Thoracic aorta (tissue), 2 donors: ENCODE results near the gene IFNG-AS1. TPM values are rescaled to one million over a fixed set of nuclear protein-coding genes. Genes with fewer than 3 reads are reported as not detected.

ENCODE experiments used
- ATAC-seq: fragments of 150-250 bp; one replicate; pipeline ENCODE4 v1.8.0; 2017; ENCODE audit warnings: low read depth; ENCODE audit not compliant: insufficient number of reproducible peaks, low FRiP score
- DNase-seq: peaks from one replicate; pipeline ENCODE4 v3.0.0-alpha.2; 2020; ENCODE audit warnings: low spot score
- H3K27ac ChIP-seq, 2 donors: fragments of 200-600 bp; sonication (generic); 1 replicate in 1 of 2; 2 replicates in 1 of 2; pipeline ENCODE4 v1.5.1; 2016; ENCODE audit warnings: mild to moderate bottlenecking in 2 of 2, moderate library complexity in 2 of 2
- H3K27me3 ChIP-seq: fragments of 200-600 bp; sonication (generic); replicated peaks from 2 replicates; pipeline ENCODE4 v1.6.0; 2016; ENCODE audit warnings: mild to moderate bottlenecking; ENCODE audit not compliant: insufficient read depth
- H3K36me3 ChIP-seq: fragments of 200-600 bp; sonication (generic); one replicate; pipeline ENCODE4 v1.5.1; 2016
- H3K4me1 ChIP-seq, 2 donors: fragments of 200-600 bp; sonication (generic); 1 replicate in 1 of 2; 2 replicates in 1 of 2; pipeline versions ENCODE4 v1.5.1 to v1.6.0; 2016; ENCODE audit warnings: low read depth in 2 of 2, mild to moderate bottlenecking in 1 of 2; ENCODE audit not compliant: control insufficient read depth in 1 of 2
- H3K4me3 ChIP-seq: fragments of 200-600 bp; sonication (generic); 2 replicates; pipeline ENCODE4 v1.5.1; 2016; ENCODE audit warnings: mild to moderate bottlenecking
- H3K9me3 ChIP-seq: fragments of 200-600 bp; sonication (generic); 2 replicates; pipeline ENCODE4 v1.5.1; 2016
- total RNA-seq, 2 donors: library from RNA; depleted of rRNA; stranded (reverse); fragments of >200 nt; gene quantifications; one replicate each; pipeline versions ENCODE4 v1.1.0 to v1.2.3, GENCODE V29; 2016
- TF ChIP-seq, protein P1 (sequence below): fragments of 200-600 bp; sonication (generic); IDR thresholded peaks from one replicate; pipeline ENCODE4 v1.5.1; 2019; ENCODE audit warnings: antibody characterized with exemption

IFNG-AS1 gene
- total RNA-seq, 2 donors from 2014 or later = 0.92 TPM; not detected in 1

GRCh38 chr12:67966560-67966959 lies 22.7 kb upstream of the IFNG-AS1 start:
- H3K4me1 ChIP-seq = no peaks in the 10 kb centered on the region
- no peak for ATAC-seq
- no peaks in the 10 kb centered on the region for H3K36me3 ChIP-seq
- no peak overlapping the region for H3K4me3 ChIP-seq
- TF ChIP-seq, protein P1, sequence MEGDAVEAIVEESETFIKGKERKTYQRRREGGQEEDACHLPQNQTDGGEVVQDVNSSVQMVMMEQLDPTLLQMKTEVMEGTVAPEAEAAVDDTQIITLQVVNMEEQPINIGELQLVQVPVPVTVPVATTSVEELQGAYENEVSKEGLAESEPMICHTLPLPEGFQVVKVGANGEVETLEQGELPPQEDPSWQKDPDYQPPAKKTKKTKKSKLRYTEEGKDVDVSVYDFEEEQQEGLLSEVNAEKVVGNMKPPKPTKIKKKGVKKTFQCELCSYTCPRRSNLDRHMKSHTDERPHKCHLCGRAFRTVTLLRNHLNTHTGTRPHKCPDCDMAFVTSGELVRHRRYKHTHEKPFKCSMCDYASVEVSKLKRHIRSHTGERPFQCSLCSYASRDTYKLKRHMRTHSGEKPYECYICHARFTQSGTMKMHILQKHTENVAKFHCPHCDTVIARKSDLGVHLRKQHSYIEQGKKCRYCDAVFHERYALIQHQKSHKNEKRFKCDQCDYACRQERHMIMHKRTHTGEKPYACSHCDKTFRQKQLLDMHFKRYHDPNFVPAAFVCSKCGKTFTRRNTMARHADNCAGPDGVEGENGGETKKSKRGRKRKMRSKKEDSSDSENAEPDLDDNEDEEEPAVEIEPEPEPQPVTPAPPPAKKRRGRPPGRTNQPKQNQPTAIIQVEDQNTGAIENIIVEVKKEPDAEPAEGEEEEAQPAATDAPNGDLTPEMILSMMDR = no peak
- H3K27ac ChIP-seq = no peak overlapping the region
- H3K9me3 ChIP-seq = no peaks in the 10 kb centered on the region
- no peaks in the 10 kb centered on the region for H3K27me3 ChIP-seq
- no peak for DNase-seq

DNA sequence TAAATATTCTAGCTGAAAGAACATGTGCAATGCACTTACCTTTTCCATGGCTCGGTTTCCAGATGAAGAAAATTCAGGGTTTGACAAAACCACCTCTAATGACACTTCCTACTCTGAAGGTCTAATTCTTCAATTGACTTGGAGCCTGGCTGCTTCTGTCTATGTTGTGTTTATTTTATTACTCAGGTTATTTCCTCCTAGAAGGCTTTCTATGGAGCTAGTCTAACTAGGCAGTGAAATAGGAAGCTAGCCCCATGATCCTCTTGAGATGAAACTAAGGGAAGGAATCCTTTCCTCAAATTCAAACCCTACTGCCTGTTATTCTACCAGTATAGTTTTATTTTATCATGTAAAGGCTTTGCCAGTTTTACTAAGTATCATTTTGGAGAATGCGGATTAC lies 20.9 kb upstream of the IFNG-AS1 start:
- no peak for DNase-seq
- no peaks in the 10 kb centered on the region for H3K36me3 ChIP-seq
- H3K27ac ChIP-seq = no peak overlapping the region
- H3K27me3 ChIP-seq = no peaks in the 10 kb centered on the region
- H3K4me1 ChIP-seq = no peaks in the 10 kb centered on the region
- TF ChIP-seq, protein P1 = no peak
- no peaks in the 10 kb centered on the region for H3K9me3 ChIP-seq
- no peak for ATAC-seq
- H3K4me3 ChIP-seq = no peak overlapping the region

DNA sequence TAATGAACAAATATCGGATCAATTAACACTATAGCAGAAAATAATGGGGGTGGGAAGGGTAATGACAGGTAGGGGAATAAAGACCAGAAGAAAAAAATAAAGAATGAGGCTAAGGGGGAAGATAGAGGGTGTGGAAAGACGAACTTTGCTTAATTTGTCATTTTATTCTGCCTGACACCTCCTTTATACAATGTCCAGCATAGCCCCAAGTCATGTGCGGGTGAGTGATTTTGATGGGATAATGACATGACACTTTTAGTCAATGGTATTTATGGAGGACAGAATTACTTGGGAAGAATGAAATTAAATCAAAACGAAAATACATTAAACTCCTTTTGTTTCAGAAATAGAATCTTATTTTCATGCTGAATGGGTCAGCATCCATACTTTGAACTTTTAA lies 20.5 kb upstream of the IFNG-AS1 start:
- Histone ChIP-seq H3K36me3 (no peaks in the 10 kb centered on the region), H3K4me1 (no peaks in the 10 kb centered on the region), H3K27me3 (no peaks in the 10 kb centered on the region), H3K4me3 (no peak overlapping the region), H3K27ac (no peak overlapping the region), H3K9me3 (no peaks in the 10 kb centered on the region)
- DNase-seq (no peak), ATAC-seq (no peak)
- TF ChIP-seq, protein P1 = no peak

DNA sequence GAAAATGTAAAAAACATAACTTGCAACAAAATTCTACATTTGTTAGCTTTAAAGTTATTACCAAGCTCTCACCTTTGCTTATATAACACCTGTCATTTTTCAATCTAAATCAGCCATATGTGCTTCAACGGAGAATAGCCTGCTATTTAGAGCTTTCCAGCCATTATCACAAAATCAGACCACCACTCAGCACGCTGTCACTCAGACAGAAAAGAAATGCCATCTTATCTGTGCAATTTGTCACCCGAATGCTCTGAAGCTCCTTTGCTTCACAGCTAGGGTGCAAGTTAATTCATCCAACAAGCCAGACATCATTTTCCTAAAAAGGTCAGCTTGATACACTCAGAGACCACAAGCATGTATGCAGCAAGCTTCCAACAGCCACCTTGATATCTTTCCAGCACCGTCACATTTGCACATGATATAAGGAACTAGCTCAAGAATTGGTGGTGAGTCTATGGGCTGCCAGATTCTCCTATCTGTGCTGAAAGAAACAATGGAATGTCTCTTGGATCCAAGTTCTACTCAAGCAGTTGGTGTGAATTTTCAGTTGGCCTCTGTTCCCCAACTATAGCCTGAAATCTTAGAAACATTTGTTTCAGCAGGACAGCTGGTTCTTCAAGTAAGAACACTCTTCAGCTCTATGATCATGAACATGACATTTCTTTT lies 20.0 kb upstream of the IFNG-AS1 start:
- no peak for DNase-seq
- ATAC-seq = no peak
- Histone ChIP-seq H3K27me3 (no peaks in the 10 kb centered on the region), H3K27ac (no peak overlapping the region), H3K36me3 (no peaks in the 10 kb centered on the region), H3K9me3 (no peaks in the 10 kb centered on the region), H3K4me3 (no peak overlapping the region), H3K4me1 (no peaks in the 10 kb centered on the region)
- TF ChIP-seq, protein P1 = no peak

- TF ChIP-seq, protein P1 = no peak
Measured at GRCh38 chr12:67977668-67978067, 11.6 kb upstream of the IFNG-AS1 start.

More at GRCh38 chr12:67977668-67978067, 11.6 kb upstream of the IFNG-AS1 start:
- Histone ChIP-seq H3K27ac (no peak overlapping the region), H3K9me3 (no peaks in the 10 kb centered on the region), H3K36me3 (no peaks in the 10 kb centered on the region), H3K4me3 (no peak overlapping the region), H3K27me3 (no peaks in the 10 kb centered on the region), H3K4me1 (no peaks in the 10 kb centered on the region)
- ATAC-seq = no peak
- DNase-seq = no peak
